HAP-1 (cell line): ENCODE results near the gene TYRP1.

Source experiments
- DNase-seq, 2 experiments: peaks; one replicate each; pipeline ENCODE4 v3.0.0-alpha.2; 2016 to 2020; ENCODE audit warnings: low spot score in 2 of 2
- H3K27me3 ChIP-seq: fragments of 250-450 bp; sonication (Bioruptor Pico); 2 replicates; pipeline ENCODE4 v1.5.1; 2020; ENCODE audit warnings: low read depth, mild to moderate bottlenecking, moderate library complexity
- H3K36me3 ChIP-seq: fragments of 250-450 bp; sonication (Bioruptor Pico); replicated peaks from 2 replicates; pipeline ENCODE4 v1.5.1; 2020; ENCODE audit warnings: mild to moderate bottlenecking
- H3K4me1 ChIP-seq: fragments of 250-450 bp; sonication (Bioruptor Pico); 2 replicates; pipeline ENCODE4 v1.5.1; 2020; ENCODE audit warnings: mild to moderate bottlenecking
- H3K4me3 ChIP-seq: fragments of 250-450 bp; sonication (Bioruptor Pico); 2 replicates; pipeline ENCODE4 v1.5.1; 2020; ENCODE audit warnings: mild to moderate bottlenecking, moderate library complexity
- H3K9me3 ChIP-seq: fragments of 250-450 bp; sonication (Bioruptor Pico); 2 replicates; pipeline ENCODE4 v1.5.1; 2020; ENCODE audit warnings: mild to moderate bottlenecking, moderate library complexity
- in situ Hi-C: fragments of 300-500 bp; cut with MboI; formaldehyde crosslinking; loops from 3 replicates; pipeline ENCODE4 v1.14.3; 2020; ENCODE audit warnings: low sequenced_read_pairs, inconsistent platforms, mixed read lengths

Gene TYRP1

DNA sequence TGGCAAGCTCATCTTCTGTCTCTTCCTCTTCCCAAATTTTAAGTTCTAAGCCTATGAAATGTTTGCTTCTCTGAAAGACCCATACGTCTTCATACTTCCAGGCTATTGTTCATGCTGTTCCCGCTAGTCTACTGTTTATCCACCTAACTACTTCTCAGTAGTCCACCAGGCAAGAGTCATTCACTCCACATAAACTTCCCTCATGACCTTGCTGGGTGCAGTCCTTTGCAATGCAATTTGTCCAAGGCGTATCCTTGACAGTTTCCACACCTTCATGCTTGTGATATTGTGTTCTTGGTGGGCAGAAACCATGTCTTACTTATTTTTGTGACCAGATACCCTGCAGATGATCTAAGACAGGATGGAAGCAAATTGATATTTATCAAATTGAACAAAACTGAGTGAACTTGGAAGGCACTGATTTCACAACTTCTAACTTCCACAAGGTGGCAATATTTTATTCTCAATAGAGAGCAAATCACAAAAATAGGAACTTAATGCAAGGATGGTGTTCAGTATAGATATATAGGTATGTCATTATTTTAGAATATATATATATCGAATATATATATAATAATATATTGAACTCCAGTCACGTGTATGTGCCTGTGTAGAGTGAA lies 30.3 kb downstream of the TYRP1 start:
- peak in 1 of 2 experiments; percentile 17 for DNase-seq
- Histone ChIP-seq H3K36me3 (no peaks in the 10 kb centered on the region), H3K9me3 (no peaks in the 10 kb centered on the region), H3K4me1 (peaks cover 3% of the 10 kb centered on the region; the same call in 1 of the 2 replicates), H3K27me3 (no peaks in the 10 kb centered on the region; the same call in 1 of the 2 replicates), H3K4me3 (no peak overlapping the region)
- in situ Hi-C loops = loop anchor here (25.0 kb wide), 1 partner anchor 164 kb away; no protein-coding TSS in a partner anchor

DNA sequence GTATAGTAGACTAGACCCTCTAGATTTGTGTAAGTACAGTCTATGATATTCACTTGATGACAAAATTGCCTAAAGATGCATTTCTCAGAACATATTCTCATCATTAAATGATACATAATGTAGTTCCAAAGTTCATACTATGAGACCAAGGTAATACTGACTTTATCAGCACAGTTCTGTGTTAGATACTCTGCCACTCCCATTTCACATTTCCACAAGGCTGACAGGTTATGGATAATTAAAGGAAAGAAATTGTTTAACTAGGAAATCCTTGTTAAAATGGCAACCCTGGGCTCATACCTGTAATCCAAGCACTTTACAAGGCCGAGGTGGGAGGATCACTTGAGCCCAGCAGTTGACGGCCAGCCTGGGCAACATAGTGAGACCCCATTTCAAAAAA lies 33.6 kb downstream of the TYRP1 start:
- DNase-seq = no peak
- H3K4me3 ChIP-seq = no peak overlapping the region
- no peaks in the 10 kb centered on the region for H3K4me1 ChIP-seq
- no peaks in the 10 kb centered on the region for H3K36me3 ChIP-seq
- H3K9me3 ChIP-seq = no peaks in the 10 kb centered on the region
- no peaks in the 10 kb centered on the region; the same call in 1 of the 2 replicates for H3K27me3 ChIP-seq
- in situ Hi-C loops = no loop called here

GRCh38 chr9:12730198-12730597 lies 37.0 kb downstream of the TYRP1 start:
- Histone ChIP-seq H3K4me1 (no peaks in the 10 kb centered on the region), H3K4me3 (no peak overlapping the region), H3K36me3 (no peaks in the 10 kb centered on the region), H3K9me3 (no peaks in the 10 kb centered on the region), H3K27me3 (no peaks in the 10 kb centered on the region)
- in situ Hi-C loops = no loop called here
- no peak for DNase-seq

DNA sequence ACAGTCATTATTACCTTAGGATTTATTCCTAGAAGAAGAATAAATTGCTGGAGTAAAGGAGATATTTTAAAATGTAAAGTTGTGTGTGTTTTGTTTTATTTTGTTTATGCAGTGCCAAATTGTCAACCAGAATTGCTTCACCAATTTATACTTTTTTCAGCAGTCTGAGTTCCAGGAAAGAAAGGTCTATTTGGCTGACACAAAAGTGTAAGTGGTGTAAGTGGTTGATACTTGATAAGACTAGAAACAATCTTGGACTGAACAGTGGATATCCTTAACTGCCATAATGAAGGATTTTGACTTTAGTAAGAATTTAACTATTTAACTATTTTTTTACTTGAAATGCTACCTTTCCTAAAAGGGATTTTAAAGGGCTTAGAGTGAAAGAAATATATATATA lies 37.7 kb downstream of the TYRP1 start:
- H3K4me1 ChIP-seq = no peaks in the 10 kb centered on the region
- H3K36me3 ChIP-seq = no peaks in the 10 kb centered on the region
- no peaks in the 10 kb centered on the region for H3K27me3 ChIP-seq
- DNase-seq = no peak
- in situ Hi-C loops = no loop called here
- no peaks in the 10 kb centered on the region for H3K9me3 ChIP-seq
- no peak overlapping the region for H3K4me3 ChIP-seq

GRCh38 chr9:12732971-12733370 lies 39.8 kb downstream of the TYRP1 start:
- Histone ChIP-seq H3K4me3 (no peak overlapping the region), H3K36me3 (no peaks in the 10 kb centered on the region), H3K9me3 (no peaks in the 10 kb centered on the region), H3K4me1 (no peaks in the 10 kb centered on the region), H3K27me3 (no peaks in the 10 kb centered on the region)
- in situ Hi-C loops = no loop called here
- no peak for DNase-seq

- no peaks in the 10 kb centered on the region for H3K36me3 ChIP-seq
- in situ Hi-C loops = no loop called here
- H3K4me1 ChIP-seq = no peaks in the 10 kb centered on the region; the same call in 1 of the 2 replicates
- no peaks in the 10 kb centered on the region for H3K27me3 ChIP-seq
- no peak overlapping the region for H3K4me3 ChIP-seq
- H3K9me3 ChIP-seq = no peaks in the 10 kb centered on the region
- DNase-seq = no peak
These were observed 42.5 kb downstream of the TYRP1 start for GRCh38 chr9:12735665-12736064.

DNA sequence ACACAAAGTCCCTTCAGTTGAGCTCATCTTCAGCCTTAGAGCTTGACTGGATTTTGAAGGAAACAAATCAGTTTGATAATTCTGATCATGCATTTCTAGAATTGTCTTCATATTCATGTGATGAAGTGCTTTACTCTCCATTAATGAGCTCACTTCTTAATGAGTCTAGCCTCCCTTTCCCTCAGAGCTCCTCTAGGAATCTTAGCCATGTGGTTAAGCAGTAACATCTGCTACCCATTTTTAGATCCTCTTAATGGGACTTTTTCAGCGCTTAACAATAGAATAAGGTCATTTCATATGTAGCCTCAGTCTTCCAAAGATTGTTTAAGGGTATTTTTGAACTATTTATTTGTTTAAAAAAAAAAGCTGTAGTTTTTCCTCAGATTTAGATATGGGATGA lies 44.7 kb downstream of the TYRP1 start:
- Histone ChIP-seq H3K4me3 (no peak overlapping the region), H3K36me3 (no peaks in the 10 kb centered on the region), H3K4me1 (no peaks in the 10 kb centered on the region; the same call in 1 of the 2 replicates), H3K9me3 (no peaks in the 10 kb centered on the region), H3K27me3 (no peaks in the 10 kb centered on the region)
- in situ Hi-C loops = no loop called here
- no peak for DNase-seq

GRCh38 chr9:12739014-12739652 lies 45.9 kb downstream of the TYRP1 start:
- in situ Hi-C loops = no loop called here
- H3K27me3 ChIP-seq = no peaks in the 10 kb centered on the region
- no peaks in the 10 kb centered on the region for H3K36me3 ChIP-seq
- no peaks in the 10 kb centered on the region; the same call in 1 of the 2 replicates for H3K4me1 ChIP-seq
- no peaks in the 10 kb centered on the region for H3K9me3 ChIP-seq
- DNase-seq = no peak
- no peak overlapping the region for H3K4me3 ChIP-seq

DNA sequence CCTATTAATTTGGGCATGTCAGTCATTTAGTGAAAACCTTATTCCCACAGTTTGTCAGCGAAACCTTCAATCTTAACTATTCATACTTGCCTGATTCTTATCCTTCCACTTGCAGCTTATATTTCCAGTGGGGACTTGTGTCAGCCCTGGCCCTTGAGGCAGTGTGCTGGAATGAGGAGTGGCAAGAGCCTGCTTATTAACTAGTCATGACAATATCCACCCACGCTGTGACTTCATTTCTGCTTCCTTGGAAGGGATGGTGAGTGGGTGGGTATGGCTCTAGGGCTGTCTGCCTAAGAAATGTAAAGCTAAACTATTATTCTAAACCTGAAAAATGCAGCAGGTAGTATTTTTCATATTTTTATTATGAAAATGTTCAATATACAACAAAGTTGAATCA lies 47.7 kb downstream of the TYRP1 start:
- no peak overlapping the region for H3K4me3 ChIP-seq
- H3K36me3 ChIP-seq = no peaks in the 10 kb centered on the region
- H3K4me1 ChIP-seq = no peaks in the 10 kb centered on the region; the same call in 1 of the 2 replicates
- no peaks in the 10 kb centered on the region for H3K9me3 ChIP-seq
- in situ Hi-C loops = no loop called here
- no peaks in the 10 kb centered on the region for H3K27me3 ChIP-seq
- DNase-seq = no peak

DNA sequence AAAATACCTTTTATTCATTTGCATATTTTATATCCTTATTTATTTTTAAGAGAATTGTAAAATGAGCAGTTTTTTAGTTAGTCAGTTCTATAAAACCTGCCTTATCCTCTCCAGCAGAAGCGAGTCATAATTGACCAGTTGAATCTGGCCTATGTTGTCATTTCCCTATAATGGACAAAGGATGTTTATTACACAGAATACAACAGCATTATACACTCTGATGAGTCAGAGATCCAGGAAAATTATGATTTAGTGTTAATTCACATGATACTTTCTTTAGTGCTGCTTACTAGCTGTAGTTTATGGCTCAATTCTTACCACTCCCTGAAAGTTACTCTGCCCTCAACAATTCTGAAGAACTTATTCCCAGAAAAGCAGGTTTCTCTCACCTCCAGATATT lies 54.8 kb downstream of the TYRP1 start:
- no peak for DNase-seq
- no peaks in the 10 kb centered on the region for H3K4me1 ChIP-seq
- no peak overlapping the region for H3K4me3 ChIP-seq
- no peaks in the 10 kb centered on the region for H3K27me3 ChIP-seq
- H3K9me3 ChIP-seq = no peaks in the 10 kb centered on the region
- in situ Hi-C loops = no loop called here
- H3K36me3 ChIP-seq = no peaks in the 10 kb centered on the region

- Histone ChIP-seq H3K36me3 (no peaks in the 10 kb centered on the region), H3K27me3 (no peaks in the 10 kb centered on the region), H3K4me3 (no peak overlapping the region), H3K9me3 (no peaks in the 10 kb centered on the region), H3K4me1 (no peaks in the 10 kb centered on the region)
- no peak for DNase-seq
- in situ Hi-C loops = no loop called here
These were observed 55.8 kb downstream of the TYRP1 start for GRCh38 chr9:12748954-12749353.

DNA sequence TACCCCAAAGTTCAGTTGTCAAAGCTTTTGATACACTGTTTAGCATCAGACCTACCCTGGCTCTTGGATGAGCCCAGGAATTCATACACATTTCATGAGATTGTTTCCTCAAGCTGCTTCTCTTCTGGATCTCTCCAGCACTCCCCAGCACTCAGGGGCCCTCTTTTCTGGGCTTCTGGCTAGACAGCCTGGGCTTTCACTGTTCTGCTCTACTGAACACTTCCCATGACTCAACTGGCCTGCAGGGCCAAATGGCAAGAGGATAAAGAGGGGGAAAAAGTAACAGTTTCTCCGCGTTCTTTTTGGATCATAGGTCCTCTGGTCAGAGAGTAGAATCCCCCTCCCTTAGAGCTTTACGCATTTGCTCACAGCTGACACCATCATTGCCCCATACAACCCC lies 60.7 kb downstream of the TYRP1 start:
- no peaks in the 10 kb centered on the region for H3K36me3 ChIP-seq

DNA sequence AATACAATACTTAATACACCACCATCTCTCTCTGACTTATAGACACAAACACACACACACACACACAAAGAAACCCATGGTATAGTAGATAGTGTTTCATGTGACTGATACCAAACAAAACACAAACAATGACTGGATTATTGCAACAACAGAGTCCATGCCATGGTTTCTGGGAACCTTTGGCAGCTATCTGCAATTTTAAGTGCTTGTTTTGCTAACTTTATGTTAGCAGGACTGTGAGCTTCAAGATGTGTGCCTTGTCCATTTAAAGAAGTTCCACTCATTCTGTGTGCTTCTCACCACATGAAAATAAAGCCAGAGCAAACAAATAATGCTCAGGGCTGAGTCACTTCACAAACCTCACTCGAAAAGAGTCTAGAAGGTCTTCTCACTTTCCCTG lies 66.6 kb downstream of the TYRP1 start:
- H3K9me3 ChIP-seq = no peaks in the 10 kb centered on the region
- in situ Hi-C loops = no loop called here
- no peak for DNase-seq
- H3K4me1 ChIP-seq = peaks cover 6% of the 10 kb centered on the region; the same call in 1 of the 2 replicates
- H3K4me3 ChIP-seq = no peak overlapping the region
- 0 out of 2 replicates have a peak, but pooled peaks cover 3% of the 10 kb centered on the region for H3K27me3 ChIP-seq
- no peaks in the 10 kb centered on the region for H3K36me3 ChIP-seq

More for the DNA sequence above, 60.7 kb downstream of the TYRP1 start:
- no peak for DNase-seq
- Histone ChIP-seq H3K4me3 (no peak overlapping the region), H3K27me3 (0 out of 2 replicates have a peak, but pooled peaks cover 2% of the 10 kb centered on the region), H3K4me1 (no peaks in the 10 kb centered on the region), H3K9me3 (no peaks in the 10 kb centered on the region)
- in situ Hi-C loops = no loop called here
